Mesothelial cell of epicardium (in vitro differentiated cells): ENCODE measurements around the gene PLCL2. TPM values are rescaled to one million over a fixed set of nuclear protein-coding genes. Genes with fewer than 3 reads are reported as not detected.

ENCODE experiments used
- DNase-seq, 2 experiments: peaks; one replicate each; pipeline ENCODE4 v3.0.0; 2021; ENCODE audit warnings: low spot score in 2 of 2; ENCODE audit not compliant: unreplicated experiment in 2 of 2
- H3K27ac Mint-ChIP-seq: 2 replicates; pipeline ENCODE4 v1.8.0; 2021; ENCODE audit warnings: mixed read lengths
- H3K27me3 Mint-ChIP-seq: 2 replicates; pipeline ENCODE4 v1.8.0; 2021; ENCODE audit warnings: low read depth, mixed read lengths
- H3K36me3 Mint-ChIP-seq: 2 replicates; pipeline ENCODE4 v1.8.0; 2021; ENCODE audit warnings: mixed read lengths
- H3K4me1 Mint-ChIP-seq: 2 replicates; pipeline ENCODE4 v1.8.0; 2021; ENCODE audit warnings: mixed read lengths
- H3K4me3 Mint-ChIP-seq: 2 replicates; pipeline ENCODE4 v1.8.0; 2021; ENCODE audit warnings: mild to moderate bottlenecking, moderate library complexity, mixed read lengths
- H3K9me3 Mint-ChIP-seq: 2 replicates; pipeline ENCODE4 v1.8.0; 2021; ENCODE audit warnings: mixed read lengths
- total RNA-seq: library from RNA; stranded (reverse); gene quantifications from 3 replicates; pipeline ENCODE4 v1.2.1, GENCODE V29; 2021
- TF ChIP-seq, protein P1 (sequence below): fragments of 200-600 bp; sonication (generic); IDR thresholded peaks from one replicate; pipeline ENCODE4 v1.5.0; 2021; ENCODE audit warnings: antibody characterized with exemption; ENCODE audit not compliant: unreplicated experiment

The PLCL2 gene
- total RNA-seq, 1 donor from 2014 or later: 3.6 TPM

DNA sequence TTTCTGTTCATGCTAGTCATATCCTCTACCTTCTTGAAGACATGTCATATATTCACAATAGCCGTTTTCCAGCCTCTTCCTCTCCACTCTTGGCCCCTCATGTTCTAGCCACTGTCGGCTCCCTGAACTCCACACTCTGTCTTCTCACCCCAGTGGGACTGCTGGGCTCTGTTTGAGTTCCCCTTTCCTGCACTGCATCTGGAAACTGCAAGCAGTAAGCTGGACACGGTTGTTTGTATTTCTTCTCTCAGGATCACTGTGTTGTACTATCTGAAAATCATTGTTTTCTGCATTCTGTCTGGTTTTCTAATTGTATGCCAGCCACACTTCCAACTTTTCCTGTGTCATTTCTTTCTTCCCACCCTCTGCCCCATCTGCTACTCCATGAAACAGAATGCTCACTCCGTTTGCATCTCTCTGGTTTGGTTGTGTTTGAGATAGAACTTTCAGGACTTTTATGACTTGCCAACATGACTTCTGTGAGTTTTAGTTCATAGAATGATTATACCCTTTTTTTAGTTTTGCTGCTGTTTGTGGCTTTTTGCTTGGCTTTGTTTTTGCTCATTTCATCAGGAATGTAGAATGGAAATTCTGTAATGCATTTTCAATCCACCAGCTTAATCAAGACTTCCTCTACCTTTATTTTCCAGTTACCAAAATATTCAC is 192.3 kb downstream of the PLCL2 start:
- DNase-seq: no peak
- H3K4me1 Mint-ChIP-seq: no peaks in the 10 kb centered on the region
- no peaks in the 10 kb centered on the region for H3K27me3 Mint-ChIP-seq
- no peak overlapping the region for H3K27ac Mint-ChIP-seq
- peaks cover 2% of the 10 kb centered on the region for H3K36me3 Mint-ChIP-seq
- peaks cover 13% of the 10 kb centered on the region for H3K9me3 Mint-ChIP-seq
- H3K4me3 Mint-ChIP-seq: no peak overlapping the region
- TF ChIP-seq, protein P1, sequence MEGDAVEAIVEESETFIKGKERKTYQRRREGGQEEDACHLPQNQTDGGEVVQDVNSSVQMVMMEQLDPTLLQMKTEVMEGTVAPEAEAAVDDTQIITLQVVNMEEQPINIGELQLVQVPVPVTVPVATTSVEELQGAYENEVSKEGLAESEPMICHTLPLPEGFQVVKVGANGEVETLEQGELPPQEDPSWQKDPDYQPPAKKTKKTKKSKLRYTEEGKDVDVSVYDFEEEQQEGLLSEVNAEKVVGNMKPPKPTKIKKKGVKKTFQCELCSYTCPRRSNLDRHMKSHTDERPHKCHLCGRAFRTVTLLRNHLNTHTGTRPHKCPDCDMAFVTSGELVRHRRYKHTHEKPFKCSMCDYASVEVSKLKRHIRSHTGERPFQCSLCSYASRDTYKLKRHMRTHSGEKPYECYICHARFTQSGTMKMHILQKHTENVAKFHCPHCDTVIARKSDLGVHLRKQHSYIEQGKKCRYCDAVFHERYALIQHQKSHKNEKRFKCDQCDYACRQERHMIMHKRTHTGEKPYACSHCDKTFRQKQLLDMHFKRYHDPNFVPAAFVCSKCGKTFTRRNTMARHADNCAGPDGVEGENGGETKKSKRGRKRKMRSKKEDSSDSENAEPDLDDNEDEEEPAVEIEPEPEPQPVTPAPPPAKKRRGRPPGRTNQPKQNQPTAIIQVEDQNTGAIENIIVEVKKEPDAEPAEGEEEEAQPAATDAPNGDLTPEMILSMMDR: no peak

DNA sequence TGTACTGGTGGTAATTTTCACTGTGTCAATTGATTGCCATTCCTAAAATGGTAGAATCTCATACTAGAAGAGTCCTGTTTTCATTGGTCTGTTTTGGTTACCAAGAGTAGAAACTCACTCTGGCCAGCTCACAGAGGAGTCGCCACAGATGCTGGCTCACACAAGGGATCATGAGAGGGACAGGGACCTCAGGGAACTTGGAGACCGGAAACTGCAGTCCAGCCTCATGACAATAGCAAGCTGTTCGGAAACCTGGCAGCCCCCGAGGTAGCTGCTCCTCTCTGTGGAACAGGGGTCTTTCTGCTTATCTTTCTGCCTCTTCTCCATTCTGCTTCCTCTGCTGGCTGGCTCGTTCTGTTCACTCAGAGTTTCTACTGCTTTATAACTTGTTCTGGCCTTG is 192.9 kb downstream of the PLCL2 start:
- H3K36me3 Mint-ChIP-seq: peaks cover 2% of the 10 kb centered on the region
- H3K4me1 Mint-ChIP-seq: no peaks in the 10 kb centered on the region
- no peaks in the 10 kb centered on the region for H3K27me3 Mint-ChIP-seq
- no peak overlapping the region for H3K27ac Mint-ChIP-seq
- TF ChIP-seq, protein P1: no peak
- peaks cover 13% of the 10 kb centered on the region for H3K9me3 Mint-ChIP-seq
- no peak for DNase-seq
- H3K4me3 Mint-ChIP-seq: no peak overlapping the region

DNA sequence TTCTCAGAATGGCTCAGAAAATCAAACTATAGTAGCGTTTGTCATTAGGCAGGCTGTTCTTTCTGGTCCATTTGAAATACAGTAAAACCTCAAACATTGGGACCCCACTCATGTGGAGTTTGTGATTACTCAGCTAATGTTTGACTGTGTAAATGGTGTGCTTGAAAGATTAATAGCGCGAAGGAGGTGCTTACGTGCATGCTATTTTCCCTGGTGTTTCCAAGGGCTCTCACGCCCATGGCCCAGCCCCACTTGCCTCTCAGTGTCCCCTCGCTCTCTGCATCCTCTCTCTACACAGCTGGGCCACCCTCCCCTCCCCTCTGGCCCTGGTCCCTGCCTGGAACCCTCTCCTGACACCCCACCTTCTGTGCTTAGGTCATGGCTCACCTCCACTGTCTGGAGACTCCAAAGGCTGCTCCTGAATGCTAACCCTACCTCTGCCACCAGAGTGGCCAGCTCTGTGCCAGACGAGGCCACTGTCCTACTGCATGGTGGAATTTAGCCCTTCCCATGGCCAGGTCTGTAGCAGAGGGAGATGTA is 194.2 kb downstream of the PLCL2 start:
- TF ChIP-seq, protein P1: no peak
- Mint-ChIP-seq H3K4me3 (no peak overlapping the region), H3K4me1 (no peaks in the 10 kb centered on the region), H3K27ac (no peak overlapping the region), H3K36me3 (peaks cover 2% of the 10 kb centered on the region), H3K9me3 (peaks cover 21% of the 10 kb centered on the region), H3K27me3 (no peaks in the 10 kb centered on the region)
- DNase-seq: no peak

DNA sequence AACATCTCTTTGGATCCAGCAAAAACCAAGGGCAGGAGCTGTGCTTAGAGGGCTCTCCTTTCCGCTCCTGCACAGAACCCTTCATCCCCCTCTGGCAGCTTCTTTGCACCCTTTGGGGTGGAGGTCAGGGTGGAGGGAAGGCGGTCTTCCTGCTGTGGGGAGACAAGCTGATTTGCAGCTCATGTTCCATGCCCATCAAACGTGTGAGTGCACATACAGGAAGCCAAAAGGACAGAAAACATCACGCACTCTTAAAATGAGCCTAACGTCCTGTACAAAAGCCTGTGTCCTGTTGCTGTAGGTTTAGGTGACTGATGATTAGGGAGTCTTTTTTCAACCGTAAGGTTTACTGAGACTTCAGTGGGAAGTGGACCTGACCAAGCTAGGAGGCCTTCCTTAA is 195.2 kb downstream of the PLCL2 start:
- H3K4me3 Mint-ChIP-seq: no peak overlapping the region
- peaks cover 2% of the 10 kb centered on the region for H3K36me3 Mint-ChIP-seq
- TF ChIP-seq, protein P1: no peak
- peaks cover 29% of the 10 kb centered on the region for H3K9me3 Mint-ChIP-seq
- no peaks in the 10 kb centered on the region for H3K4me1 Mint-ChIP-seq
- H3K27me3 Mint-ChIP-seq: no peaks in the 10 kb centered on the region
- DNase-seq: no peak
- H3K27ac Mint-ChIP-seq: no peak overlapping the region

DNA sequence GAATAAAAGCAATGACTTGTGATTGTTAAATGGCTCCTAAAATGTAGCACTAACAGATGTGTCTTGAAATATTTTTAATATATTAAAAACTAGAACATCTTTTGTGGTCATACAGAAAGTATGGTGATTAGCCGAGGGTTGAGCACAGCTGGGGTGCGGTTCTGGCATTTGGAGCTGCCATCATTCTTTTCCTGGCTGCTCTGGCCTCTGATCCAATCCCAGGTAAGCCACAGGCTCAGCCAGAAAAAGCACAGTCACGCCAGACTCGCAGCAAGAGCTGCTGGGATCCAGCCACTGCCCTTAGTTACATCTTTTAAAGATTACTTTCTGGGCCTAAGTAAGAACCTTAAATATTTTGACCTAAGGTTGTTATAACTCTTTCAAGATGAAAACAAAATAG is 196.8 kb downstream of the PLCL2 start:
- Mint-ChIP-seq H3K27me3 (no peaks in the 10 kb centered on the region), H3K9me3 (peaks cover 27% of the 10 kb centered on the region)

More for the DNA sequence above, 196.8 kb downstream of the PLCL2 start:
- DNase-seq: no peak
- H3K4me1 Mint-ChIP-seq: no peaks in the 10 kb centered on the region
- H3K27ac Mint-ChIP-seq: no peak overlapping the region
- H3K4me3 Mint-ChIP-seq: no peak overlapping the region
- peaks cover 2% of the 10 kb centered on the region for H3K36me3 Mint-ChIP-seq
- TF ChIP-seq, protein P1: no peak
